ENCODE results near the gene NOC2L. TPM values are rescaled to one million over a fixed set of nuclear protein-coding genes. Genes with fewer than 3 reads are reported as not detected.
"Not testable (repeated sequence)": the region's sequence is repeated elsewhere in the genome, so short reads cannot be mapped to it uniquely, and the experiment has no call there.

Gene NOC2L
- total RNA-seq, 2 experiments from 2014 or later: 58.2 to 58.4 TPM

- Mint-ChIP-seq H3K27ac (no peak overlapping the region), H3K9me3 (no peaks in the 10 kb centered on the region), H3K4me3 (no peak overlapping the region), H3K36me3 (ENCODE audit: low read depth) (no peaks in the 10 kb centered on the region), H3K4me1 (peaks cover 12% of the 10 kb centered on the region), H3K27me3 (peaks cover 7% of the 10 kb centered on the region)
- ChIA-PET POLR2A (no interaction called here), CTCF (no interaction called here)
- DNase-seq: no peak
Measured at GRCh38 chr1:978069-978834, 19.2 kb upstream of the NOC2L start.

GRCh38 chr1:976791-977190 lies 17.7 kb upstream of the NOC2L start:
- H3K27me3 Mint-ChIP-seq; DNase-seq; H3K4me3 Mint-ChIP-seq; H3K27ac Mint-ChIP-seq; H3K36me3 Mint-ChIP-seq (ENCODE audit: low read depth); H3K9me3 Mint-ChIP-seq: not testable (repeated sequence)
- ChIA-PET CTCF (interaction anchor here (0.7 to 2.3 kb wide), 6 partner anchors 9 to 108 kb away, joined by 3 to 12 read pairs (median 6); partner anchors contain the start of genes HES4, NOC2L and PLEKHN1), POLR2A (interaction anchor here (2.2 kb wide), 1 partner anchor 10 kb away, joined by 7 read pairs; no protein-coding TSS in a partner anchor)
- H3K4me1 Mint-ChIP-seq: peaks cover 12% of the 10 kb centered on the region

- H3K36me3 Mint-ChIP-seq (ENCODE audit: low read depth): no peaks in the 10 kb centered on the region
- H3K27ac Mint-ChIP-seq: no peak overlapping the region
- ChIA-PET CTCF (interaction anchor here (0.7 to 2.3 kb wide), 6 partner anchors 9 to 107 kb away, joined by 3 to 12 read pairs (median 6); partner anchors contain the start of genes HES4, NOC2L and PLEKHN1), POLR2A (interaction anchor here (2.2 kb wide), 1 partner anchor 9 kb away, joined by 7 read pairs; no protein-coding TSS in a partner anchor)
- peak; percentile 78 for DNase-seq
- no peaks in the 10 kb centered on the region for H3K9me3 Mint-ChIP-seq
- no peak overlapping the region for H3K4me3 Mint-ChIP-seq
- peaks cover 12% of the 10 kb centered on the region for H3K4me1 Mint-ChIP-seq
- peaks cover 2% of the 10 kb centered on the region for H3K27me3 Mint-ChIP-seq
Measured at GRCh38 chr1:975896-976683, 17.0 kb upstream of the NOC2L start.

- Mint-ChIP-seq H3K27me3 (peaks cover 2% of the 10 kb centered on the region), H3K4me3 (no peak overlapping the region), H3K4me1 (peaks cover 12% of the 10 kb centered on the region), H3K36me3 (ENCODE audit: low read depth) (no peaks in the 10 kb centered on the region), H3K27ac (no peak overlapping the region), H3K9me3 (no peaks in the 10 kb centered on the region)
- DNase-seq: no peak
- POLR2A ChIA-PET: interaction anchor here (2.2 kb wide), 1 partner anchor 8 kb away, joined by 7 read pairs; no protein-coding TSS in a partner anchor
- CTCF ChIA-PET: interaction anchor here (1.6 to 2.3 kb wide), 3 partner anchors 8 to 69 kb away, joined by 7 to 12 read pairs (median 11); partner anchors contain the start of genes NOC2L and PLEKHN1
Measured at GRCh38 chr1:975365-975764, 16.3 kb upstream of the NOC2L start.

- ChIA-PET CTCF (interaction anchor here (1.6 to 2.3 kb wide), 3 partner anchors 7 to 69 kb away, joined by 7 to 12 read pairs (median 11); partner anchors contain the start of genes NOC2L and PLEKHN1), POLR2A (interaction anchor here (2.2 kb wide), 1 partner anchor 8 kb away, joined by 7 read pairs; no protein-coding TSS in a partner anchor)
- H3K4me3 Mint-ChIP-seq: no peak overlapping the region
Measured at GRCh38 chr1:974687-975328, 15.8 kb upstream of the NOC2L start.

GRCh38 chr1:974293-974640 lies 15.2 kb upstream of the NOC2L start:
- ChIA-PET CTCF (no interaction called here), POLR2A (no interaction called here)
- Mint-ChIP-seq H3K27me3 (peaks cover 7% of the 10 kb centered on the region), H3K4me3 (no peak overlapping the region), H3K36me3 (ENCODE audit: low read depth) (no peaks in the 10 kb centered on the region), H3K4me1 (peaks cover 12% of the 10 kb centered on the region), H3K9me3 (peaks cover 5% of the 10 kb centered on the region), H3K27ac (no peak overlapping the region)
- DNase-seq: no peak

More at GRCh38 chr1:974687-975328, 15.8 kb upstream of the NOC2L start:
- H3K9me3 Mint-ChIP-seq: no peaks in the 10 kb centered on the region
- no peaks in the 10 kb centered on the region for H3K36me3 Mint-ChIP-seq (ENCODE audit: low read depth)
- H3K27ac Mint-ChIP-seq: no peak overlapping the region
- peaks cover 2% of the 10 kb centered on the region for H3K27me3 Mint-ChIP-seq
- H3K4me1 Mint-ChIP-seq: peaks cover 12% of the 10 kb centered on the region
- DNase-seq: no peak

- POLR2A ChIA-PET: no interaction called here
- Mint-ChIP-seq H3K4me1 (peaks cover 12% of the 10 kb centered on the region), H3K27me3 (peaks cover 11% of the 10 kb centered on the region), H3K27ac (no peak overlapping the region), H3K4me3 (no peak overlapping the region), H3K36me3 (ENCODE audit: low read depth) (no peaks in the 10 kb centered on the region), H3K9me3 (peaks cover 7% of the 10 kb centered on the region)
- CTCF ChIA-PET: no interaction called here
- no peak for DNase-seq
Measured at GRCh38 chr1:973459-974292, 14.6 kb upstream of the NOC2L start.

GRCh38 chr1:972726-973458 lies 13.8 kb upstream of the NOC2L start:
- H3K27me3 Mint-ChIP-seq: peaks cover 11% of the 10 kb centered on the region
- H3K27ac Mint-ChIP-seq: no peak overlapping the region
- CTCF ChIA-PET: no interaction called here
- no peaks in the 10 kb centered on the region for H3K36me3 Mint-ChIP-seq (ENCODE audit: low read depth)
- DNase-seq: no peak
- POLR2A ChIA-PET: no interaction called here
- H3K4me3 Mint-ChIP-seq: no peak overlapping the region
- peaks cover 9% of the 10 kb centered on the region for H3K4me1 Mint-ChIP-seq
- H3K9me3 Mint-ChIP-seq: peaks cover 7% of the 10 kb centered on the region

GRCh38 chr1:971751-972506 lies 12.9 kb upstream of the NOC2L start:
- ChIA-PET CTCF (interaction anchor here (0.9 kb wide), 1 partner anchor 66 kb away, joined by 3 read pairs; no protein-coding TSS in a partner anchor), POLR2A (no interaction called here)
- no peak for DNase-seq
- H3K4me1 Mint-ChIP-seq: peaks cover 12% of the 10 kb centered on the region
- H3K36me3 Mint-ChIP-seq (ENCODE audit: low read depth): no peaks in the 10 kb centered on the region
- peaks cover 11% of the 10 kb centered on the region for H3K27me3 Mint-ChIP-seq
- H3K4me3 Mint-ChIP-seq: no peak overlapping the region
- peaks cover 7% of the 10 kb centered on the region for H3K9me3 Mint-ChIP-seq
- H3K27ac Mint-ChIP-seq: no peak overlapping the region

- Mint-ChIP-seq H3K9me3 (peaks cover 7% of the 10 kb centered on the region), H3K4me3 (no peak overlapping the region), H3K36me3 (ENCODE audit: low read depth) (no peaks in the 10 kb centered on the region), H3K27ac (no peak overlapping the region), H3K27me3 (peaks cover 11% of the 10 kb centered on the region), H3K4me1 (peaks cover 15% of the 10 kb centered on the region)
- ChIA-PET POLR2A (no interaction called here), CTCF (interaction anchor here (0.9 kb wide), 1 partner anchor 65 kb away, joined by 3 read pairs; no protein-coding TSS in a partner anchor)
- no peak for DNase-seq
Measured at GRCh38 chr1:970973-971730, 12.1 kb upstream of the NOC2L start.

Measured in activated CD4-positive, alpha-beta memory T cell treated with anti-CD3 and anti-CD28 coated beads, Interleukin-2, amount 10 ng/mL, durations not matched to agents 7 days and 5 days (primary cell).